Stimulated activated CD8-positive, alpha-beta memory T cell treated with anti-CD3 and anti-CD28 coated beads, Interleukin-7, amount 100 ng/mL, for 1 hour (primary cell): Measurements from ENCODE around the gene ARHGEF2.
A peak's percentile ranks its signal among the peaks of the same experiment; 100 is the strongest.

Source experiments
- DNase-seq, 2 donors: peaks; one replicate each; pipeline ENCODE4 v3.0.0-alpha.2; 2020; ENCODE audit warnings: low read depth in 2 of 2

ARHGEF2 gene

DNA sequence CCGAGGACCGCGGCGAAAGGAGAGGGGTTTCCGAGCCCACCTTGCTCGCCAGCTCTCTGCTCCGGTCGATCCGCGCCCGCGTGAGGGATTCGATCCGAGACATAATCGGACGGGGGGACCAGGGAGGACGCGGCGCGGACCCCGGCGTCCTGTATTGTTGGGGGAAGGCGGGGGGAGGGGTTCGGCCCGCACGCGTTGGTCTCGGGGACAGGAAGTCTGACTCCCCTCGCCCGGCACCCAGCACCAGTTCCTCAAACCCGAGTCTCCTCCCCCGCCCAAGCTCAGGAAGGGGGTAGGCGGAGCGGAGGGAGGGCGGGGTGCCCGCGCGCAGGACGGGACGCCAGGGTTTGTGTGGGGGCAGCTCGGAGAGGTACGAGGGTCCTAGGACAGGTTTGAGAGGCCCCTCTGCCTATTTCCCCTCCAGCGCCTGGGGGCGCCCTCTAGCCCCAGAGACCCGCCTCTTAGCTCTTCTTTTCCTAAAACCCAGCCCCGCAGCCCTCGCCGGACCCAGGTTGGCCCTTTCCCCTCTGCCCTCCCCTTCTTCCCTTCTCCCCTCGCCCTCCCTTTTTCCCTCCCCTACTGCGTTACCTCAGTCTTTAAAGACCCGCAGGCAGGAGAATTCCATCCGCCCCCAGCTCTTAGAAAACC lies at the start of gene ARHGEF2:
TSS of gene ARHGEF2 (minus strand) at position 223 of the 648 bp plus-strand sequence. CDS start at position 103, 120 bp downstream.
- DNase-seq: peak; percentile 59 to 62

DNA sequence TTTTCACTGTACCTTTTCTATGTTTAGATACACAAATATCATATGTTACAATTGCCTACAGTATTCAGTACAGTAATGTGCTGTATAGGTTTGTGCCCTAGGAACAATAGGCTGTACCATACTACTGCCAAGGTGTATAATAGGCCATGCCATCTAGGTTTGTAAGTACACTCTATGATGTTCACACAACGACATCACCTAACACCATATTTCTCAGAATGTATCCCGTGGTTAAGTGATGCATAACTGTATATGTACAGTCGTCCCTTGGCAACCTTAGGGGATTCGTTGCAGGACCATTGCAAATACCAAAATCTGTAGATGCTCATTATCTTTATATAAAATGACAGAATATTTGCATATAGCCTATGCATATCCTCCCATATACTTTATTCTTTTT lies 48.2 kb upstream of the ARHGEF2 start:
- DNase-seq: no peak

DNA sequence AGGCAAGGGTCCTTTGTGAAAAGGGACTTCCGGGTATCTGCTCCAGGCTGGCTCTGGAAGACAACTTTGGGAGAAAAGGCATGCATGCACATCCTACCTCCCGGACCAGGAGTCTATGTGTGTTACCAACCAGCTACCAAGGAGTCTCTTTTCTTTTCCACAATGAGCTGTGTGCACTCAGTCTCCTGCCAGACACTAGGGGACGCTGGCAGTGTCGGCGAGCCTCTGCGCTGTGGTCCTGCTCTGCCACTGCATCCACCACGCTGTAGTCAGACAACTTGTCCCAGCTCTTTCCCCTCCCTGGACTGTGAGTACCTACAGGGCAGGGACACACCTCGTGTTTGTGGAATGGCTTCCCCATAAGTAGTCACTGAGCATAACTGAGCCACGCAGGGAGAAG lies 47.5 kb upstream of the ARHGEF2 start:
- DNase-seq: no peak

DNA sequence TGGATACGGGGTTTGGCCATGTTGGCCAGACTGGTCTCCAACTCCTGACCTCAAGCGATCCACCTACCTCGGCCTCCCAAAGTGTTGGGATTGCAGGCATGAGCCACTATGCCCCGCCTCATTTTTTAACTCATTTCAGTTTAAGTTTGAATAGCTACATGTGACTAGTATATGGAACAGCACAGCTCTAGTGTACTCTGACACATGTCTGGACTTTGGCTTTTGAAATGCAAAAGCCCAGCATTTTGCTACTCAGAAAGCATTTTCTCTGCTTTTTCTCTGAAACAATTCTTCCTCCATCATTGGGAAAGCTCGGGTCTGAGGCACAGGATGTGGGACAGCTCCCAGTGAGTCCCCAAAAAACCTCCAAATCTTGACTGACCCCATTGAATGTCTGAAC lies 46.5 kb upstream of the ARHGEF2 start:
- no peak for DNase-seq

DNA sequence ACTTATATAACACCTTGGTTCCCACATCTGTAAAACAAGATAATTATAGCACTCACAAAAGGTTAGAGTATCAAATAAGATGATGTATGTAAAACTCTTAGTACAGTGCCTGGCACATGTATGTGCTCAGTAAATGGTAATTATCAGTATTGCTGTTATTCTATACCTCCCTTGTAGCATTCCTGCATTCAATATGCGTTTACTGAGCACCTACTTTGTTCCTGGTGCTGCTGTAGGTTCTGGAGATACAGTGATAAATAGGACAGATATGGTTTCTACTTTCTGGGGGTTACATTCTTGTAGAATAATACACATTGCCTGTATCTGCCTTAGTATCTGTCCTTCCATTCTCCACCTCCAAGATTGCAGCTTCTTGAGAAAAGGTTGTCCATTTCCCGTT lies 43.6 kb upstream of the ARHGEF2 start:
- DNase-seq: no peak

DNA sequence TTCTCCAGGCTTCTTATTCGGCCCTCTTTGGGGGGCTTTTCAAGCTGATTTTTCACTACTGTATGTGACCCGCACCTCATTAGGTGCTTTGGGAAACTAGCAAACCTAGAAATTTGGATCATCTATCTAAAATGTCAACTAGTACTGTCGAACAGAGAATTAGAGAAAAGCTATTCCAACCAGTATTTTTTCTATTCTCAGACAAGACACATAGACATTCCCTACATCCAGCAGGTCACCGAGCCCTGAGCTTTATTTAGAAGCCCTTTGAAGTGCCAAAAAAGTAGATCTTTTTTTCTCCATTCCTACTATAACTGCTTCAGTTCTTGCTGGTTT lies 42.7 kb upstream of the ARHGEF2 start:
- DNase-seq: no peak

DNA sequence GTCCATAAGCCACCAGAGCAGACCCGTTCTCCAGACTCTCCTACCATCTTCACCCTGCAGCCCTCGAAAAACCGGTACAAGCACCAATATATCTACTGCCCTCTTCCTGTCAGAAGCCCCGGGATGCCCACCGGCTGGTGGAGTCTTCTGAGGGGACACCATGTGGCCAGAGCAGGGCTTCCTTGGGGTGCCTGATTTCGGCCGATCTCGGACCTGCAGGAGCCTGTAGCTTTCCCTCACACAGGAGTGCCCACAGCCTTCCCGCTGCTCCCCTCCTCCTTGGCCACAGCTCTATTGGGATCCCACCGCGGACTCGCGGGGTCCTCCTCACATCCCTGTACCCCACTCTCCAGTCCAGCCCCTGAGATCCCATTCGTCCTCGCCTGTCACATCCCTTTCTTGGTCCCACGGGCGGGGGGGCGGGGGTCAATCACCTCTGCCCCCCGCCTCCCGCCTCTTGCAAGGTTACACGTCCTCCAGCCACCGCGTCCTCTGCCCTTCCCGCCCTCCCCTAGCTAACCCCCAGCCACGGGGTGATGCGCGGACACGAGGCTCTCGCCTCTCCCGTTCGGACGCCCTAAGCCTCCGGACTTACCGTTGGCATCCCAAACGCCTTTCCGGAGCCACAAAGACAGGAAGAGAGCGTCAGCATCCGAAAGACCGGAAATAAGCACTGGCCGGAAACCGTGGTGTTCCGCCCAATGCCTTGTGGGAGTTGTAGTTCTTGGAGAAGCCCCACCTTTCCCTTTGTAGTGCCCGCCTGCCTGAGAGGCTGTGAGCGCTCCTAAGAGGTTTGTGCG lies 42.1 kb upstream of the ARHGEF2 start, which contains the start of gene SSR2:
TSS of gene SSR2 (minus strand) at position 659 of the 800 bp plus-strand sequence. CDS start 784 bp downstream, outside the sequence.
- DNase-seq: peak; percentile 68

DNA sequence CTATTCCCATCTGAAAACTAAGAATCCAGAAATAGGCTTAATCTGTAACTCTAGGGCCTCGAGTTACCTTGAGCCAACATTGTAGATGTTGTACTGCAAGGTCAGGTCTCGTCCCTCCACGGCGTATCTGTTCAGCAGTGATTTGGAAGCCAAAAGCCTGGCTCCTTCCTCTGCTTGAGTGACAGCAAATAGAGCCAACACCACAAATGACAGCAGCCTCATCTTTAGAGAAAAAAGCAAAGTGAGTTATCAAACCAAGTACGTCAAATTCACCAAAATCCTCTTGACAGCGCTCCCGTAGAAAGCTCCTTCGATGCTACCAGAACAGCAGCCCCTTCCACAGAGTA lies 41.6 kb upstream of the ARHGEF2 start:
- DNase-seq: no peak

DNA sequence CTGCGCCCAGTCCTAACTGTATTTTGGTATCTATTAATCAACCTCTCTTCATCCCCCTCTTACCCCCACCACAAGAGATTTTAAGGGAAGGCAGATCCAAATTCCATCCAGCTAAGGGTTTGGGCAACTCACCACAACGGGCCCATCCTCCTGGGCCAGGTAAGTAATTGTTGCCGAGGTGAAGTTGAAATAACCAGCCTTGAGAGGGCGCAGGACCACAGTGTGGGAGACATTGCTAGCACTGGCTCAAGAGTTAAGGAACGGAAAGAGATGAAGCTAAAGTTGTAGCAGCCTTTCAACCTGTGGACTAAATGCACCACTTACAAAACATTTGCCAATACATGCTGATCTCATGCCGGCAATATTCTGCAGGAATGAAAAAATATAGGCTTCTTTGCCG lies 36.5 kb upstream of the ARHGEF2 start:
- no peak for DNase-seq

DNA sequence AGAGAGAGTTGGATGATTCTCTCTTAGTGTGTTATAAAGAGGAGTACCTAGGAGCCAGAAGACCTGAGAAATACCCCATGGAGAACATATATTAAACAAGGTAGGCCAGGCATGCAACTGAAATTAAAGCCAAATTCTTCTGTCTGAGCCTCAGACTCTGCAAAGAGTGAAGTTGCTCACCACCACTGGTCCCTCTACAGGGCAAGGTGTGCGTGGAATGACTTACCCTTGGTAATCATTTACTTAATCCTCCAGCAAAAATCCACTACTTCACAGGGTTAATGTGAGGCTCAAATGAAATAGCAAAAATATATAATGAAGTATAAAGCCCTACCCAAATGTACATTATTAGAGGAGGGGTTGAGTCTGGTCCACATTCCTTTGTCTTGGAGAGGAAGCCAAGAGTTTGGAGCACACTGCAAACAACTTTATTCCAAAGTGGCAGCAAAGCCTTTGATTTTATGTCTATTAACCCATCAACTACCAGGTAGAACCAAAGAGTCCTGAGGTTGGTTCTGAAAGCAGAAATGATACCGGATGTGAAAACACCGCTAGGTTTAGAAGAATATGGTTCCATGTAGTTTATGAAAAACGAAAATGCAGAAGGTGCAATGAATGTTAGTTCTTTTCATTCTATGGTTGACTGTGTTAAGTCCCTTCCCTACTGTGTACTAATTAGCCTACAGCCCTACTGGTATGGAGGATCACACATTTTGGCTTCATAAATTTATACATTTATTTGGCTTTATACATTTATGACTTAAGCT lies 33.9 kb upstream of the ARHGEF2 start:
- DNase-seq: no peak

DNA sequence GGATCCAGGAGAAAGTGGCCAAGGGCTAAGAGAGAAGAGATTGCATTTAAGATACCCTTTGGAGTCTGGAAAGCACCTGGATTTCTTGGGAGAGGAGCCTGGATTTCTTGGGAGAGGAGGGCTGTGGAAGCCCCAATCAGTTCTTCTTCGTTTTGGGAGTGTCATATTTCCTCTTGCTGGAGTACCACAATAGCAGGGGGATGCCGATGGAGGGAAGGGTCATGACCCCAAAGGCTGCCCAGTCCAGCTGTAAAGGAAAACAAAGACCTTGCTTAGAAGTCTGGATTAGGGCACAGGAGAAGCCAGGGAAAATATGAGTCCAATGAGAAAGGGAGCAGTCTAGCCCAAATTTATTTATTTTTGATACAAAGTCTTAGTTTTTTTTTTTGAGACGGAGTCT lies 31.1 kb upstream of the ARHGEF2 start:
- no peak for DNase-seq

DNA sequence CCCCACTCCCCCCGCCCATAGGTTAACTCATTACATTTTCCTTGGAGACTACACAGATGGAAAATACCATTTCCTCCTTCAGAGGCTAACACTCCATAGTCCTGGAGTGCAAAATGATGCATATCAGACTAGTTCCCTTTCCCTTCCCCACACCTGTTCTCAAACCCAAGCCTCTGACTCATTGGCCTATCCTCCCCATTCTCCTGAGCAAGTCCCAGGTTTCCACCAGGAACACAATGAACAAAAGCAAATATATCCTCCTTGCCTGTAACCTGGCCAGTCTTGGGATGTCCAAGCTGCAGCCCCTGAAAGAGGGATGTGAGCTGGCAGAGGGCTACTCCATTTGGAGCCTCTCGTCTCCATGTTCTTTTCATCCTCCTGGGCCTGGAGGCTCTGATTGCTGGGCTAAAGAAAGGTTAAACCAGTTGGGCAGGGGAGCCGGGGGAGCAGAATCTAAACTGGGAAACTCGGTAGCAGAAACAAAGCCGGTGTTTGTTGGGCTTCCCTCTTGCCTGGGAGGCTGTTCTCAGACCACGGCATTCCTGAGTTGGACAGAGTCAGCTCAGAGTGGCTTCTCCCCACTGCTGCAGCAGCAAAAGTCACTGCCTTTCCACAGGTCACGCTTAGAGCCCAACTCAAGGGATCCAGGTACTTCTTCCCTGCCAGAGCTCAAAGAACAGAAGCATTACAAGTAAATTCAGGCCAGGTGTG lies 28.5 kb upstream of the ARHGEF2 start:
- no peak for DNase-seq

DNA sequence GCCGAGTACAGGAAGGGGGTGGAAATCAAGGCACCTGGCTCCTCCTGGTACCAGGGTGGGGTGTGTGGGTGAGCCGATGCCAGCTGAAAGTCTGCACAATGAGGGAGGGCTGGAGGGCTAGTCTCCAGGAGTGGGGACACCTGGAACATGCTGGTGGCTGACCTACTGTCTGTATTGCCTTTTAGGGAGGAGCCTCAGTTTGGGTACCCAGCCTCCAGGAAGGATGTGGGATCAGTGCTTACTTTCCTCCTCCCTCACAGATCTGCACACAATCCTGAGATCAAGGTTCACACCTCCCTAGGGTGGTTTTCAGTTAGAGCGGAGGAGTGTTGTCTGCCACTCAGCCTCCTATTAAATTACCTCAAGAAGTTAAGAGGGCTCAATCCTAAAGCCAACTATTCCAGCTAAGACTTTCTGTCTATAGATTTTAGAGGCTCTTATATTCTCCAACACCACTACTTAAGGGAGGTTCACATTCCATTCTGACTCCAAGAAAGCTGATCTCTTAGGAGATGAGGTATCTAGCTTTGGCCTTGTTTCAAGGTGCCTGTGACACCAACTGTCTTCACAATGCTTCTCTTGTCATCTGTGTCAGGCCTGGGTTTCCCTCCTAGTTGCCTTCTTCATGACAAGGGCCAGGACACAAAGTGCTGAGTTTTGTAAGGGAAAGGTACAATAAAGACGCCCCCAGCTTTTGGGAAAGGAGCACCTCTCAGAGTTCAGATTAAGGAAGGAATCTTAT lies 26.7 kb upstream of the ARHGEF2 start:
- no peak for DNase-seq

DNA sequence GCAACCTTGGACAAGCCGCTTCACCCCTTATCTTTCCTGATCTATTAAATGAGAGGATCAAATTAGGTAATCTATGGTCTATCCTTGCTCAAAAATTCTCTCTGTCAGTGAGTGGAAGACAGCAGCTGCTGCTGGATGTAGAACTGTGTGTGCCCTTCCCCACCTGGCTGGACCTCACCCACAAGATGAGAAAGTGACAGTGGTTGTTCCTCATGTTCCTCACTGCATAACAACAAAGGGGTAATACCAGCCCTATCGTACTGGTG lies 25.5 kb upstream of the ARHGEF2 start:
- DNase-seq: no peak

DNA sequence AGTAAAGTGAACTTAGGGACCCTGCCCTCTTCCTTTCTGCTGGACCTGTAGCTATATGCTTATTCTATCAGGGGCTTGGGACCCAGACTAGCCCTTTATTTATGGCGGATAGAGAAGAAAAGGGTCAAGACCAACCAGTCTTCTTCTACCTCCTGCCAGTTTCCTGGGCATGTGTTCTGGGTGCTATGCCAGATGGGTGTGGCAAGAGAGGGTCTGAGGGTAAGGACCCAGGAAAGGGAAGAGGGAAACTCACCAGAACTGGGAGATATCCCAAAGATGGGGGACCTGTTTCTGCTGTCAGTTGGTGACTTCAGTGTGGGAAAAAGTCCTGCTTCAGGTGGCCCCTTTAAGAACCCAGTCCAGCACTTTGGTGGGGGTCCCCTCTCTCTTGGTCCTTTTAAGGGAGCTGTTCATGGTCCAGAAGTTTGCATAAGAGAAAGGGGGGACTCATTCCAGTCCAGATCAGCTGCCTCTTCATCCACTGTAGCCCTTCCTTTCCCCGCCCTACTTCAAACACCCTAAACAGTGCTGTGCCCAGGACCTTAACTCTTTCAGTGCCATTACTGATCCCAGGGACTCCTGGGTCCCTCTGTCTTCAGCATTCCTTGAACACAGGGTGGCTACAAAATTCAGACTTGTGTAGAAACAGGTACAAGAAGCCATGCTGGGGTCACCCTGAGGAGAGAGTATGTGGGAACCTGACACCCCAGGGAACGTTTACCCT lies 24.0 kb upstream of the ARHGEF2 start:
- no peak for DNase-seq

DNA sequence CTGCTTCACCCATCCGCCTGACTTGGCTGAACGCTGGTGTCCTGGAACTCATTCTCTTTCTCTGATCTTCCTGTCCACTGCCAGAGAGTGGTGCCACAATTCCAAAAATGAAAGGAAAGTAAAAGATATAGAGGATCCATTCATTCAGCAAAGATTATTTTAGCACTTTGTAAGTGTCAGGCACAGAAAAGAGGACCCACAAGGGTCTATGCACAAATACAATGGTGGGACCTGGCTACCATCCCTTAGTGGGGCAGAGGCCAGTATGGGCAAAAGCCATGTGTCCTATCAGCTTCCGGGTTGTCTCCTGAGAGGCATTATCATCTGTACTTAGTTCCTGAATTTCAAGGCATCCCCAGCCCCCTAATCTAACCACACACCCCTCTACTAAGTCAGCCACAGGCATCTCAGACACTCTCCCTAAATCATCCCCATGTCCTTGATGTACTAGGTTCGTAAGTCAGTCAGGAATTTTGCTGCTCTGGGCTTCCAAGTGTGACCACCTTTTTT lies 23.4 kb upstream of the ARHGEF2 start:
- DNase-seq: no peak

DNA sequence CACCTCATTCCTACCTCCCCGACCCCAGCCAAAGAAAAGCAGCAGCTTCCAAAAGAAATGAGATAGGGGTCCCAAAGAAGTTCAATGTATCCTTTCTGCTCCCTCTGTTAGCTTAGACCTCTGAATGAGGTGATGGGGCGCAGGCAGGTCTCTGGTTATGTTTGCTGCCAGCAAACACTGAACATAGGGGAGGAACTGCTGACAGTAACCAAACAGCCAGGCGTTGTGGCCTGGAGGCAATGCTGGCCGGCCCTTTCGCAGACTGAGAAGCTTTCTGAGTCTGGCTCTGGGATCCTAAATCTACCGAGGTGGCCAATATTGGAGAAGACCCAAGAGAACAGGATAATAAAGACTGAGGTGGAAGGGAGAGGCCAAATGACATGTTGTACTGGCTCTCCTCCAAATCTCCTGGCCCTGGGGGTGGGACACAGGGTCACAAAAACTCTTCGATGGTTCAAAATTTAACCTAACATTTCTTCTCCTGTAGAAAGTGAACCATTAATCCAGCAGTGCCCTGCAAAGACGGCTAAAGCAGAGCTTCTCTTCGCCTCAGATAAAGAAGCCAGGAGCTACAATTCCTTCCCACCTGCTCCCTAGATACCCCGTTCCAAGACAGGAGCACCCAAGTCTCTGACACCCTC lies 22.8 kb upstream of the ARHGEF2 start:
- DNase-seq: no peak

DNA sequence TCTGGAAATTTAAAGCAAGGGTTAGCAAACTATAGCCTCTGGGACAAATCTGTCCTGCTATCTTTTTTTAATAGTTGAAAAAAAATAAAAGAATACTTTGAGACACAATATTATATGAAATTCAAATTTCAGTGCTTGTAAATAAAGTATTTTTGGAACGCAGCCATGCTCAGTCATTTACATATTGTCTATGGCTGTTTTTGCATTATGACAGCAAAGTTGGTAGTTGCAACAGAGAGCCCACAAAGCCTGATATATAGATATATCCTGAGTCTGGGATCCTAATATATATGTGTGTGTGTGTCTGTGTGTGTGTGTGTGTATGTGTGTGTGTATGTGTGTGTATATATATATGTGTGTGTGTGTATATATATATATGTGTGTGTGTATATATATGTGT lies 21.6 kb upstream of the ARHGEF2 start:
- no peak for DNase-seq

DNA sequence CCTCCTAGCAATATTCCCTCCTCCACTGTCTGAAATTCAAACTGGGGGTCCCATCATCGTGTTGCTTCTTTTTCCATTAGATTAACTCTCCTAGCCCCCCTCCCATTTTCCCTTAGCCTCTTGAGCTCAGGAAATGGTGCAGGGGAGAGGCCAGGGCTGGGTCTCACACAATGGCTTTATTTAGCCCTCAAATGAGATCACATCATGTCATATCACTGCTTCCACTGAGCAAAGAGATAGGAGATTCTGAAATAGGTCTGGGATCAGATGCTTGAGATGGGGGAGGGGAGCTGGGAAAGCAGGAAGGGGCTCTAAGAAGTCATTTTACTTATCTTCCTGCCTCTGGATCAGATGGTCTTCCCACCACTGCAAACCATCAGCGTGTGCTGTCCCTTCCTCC lies 17.8 kb upstream of the ARHGEF2 start:
- DNase-seq: no peak

DNA sequence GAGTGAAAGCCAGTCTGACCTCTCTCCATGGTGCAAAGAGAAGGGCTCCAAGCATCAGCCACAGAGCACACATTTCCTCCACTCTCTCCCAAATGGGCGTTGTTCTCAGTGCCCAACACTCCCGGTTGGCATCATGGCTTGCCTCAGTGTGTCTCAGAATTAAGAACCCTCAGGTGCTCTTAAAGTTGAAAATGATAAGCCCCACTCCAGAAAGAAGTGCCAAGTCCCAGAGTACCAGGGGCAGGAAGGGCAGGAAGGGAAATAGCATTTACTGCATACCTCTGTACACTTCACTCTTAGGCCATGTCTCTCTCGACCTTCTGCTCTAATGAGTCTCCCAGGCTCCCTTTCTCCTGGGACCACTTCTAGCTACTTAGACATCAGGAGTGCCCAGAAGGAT lies 15.2 kb upstream of the ARHGEF2 start:
- no peak for DNase-seq
